Measurements from ENCODE around the gene CRADD. TPM values are rescaled to one million over a fixed set of nuclear protein-coding genes. Genes with fewer than 3 reads are reported as not detected.
A peak's percentile ranks its signal among the peaks of the same experiment; 100 is the strongest.

CRADD gene
- total RNA-seq, 1 experiment from 2014 or later, result 18.3 TPM

- no peaks in the 10 kb centered on the region for H3K36me3 ChIP-seq (ENCODE audit: insufficient read depth, low read length)
- H3K27me3 ChIP-seq (ENCODE audit: low read length), result no peaks in the 10 kb centered on the region
- no peak overlapping the region for H3K4me2 ChIP-seq (ENCODE audit: low read depth, low read length, poor library complexity, severe bottlenecking)
- H3K4me1 ChIP-seq (ENCODE audit: low read length), result 0 out of 2 replicates have a peak, but pooled peaks cover 3% of the 10 kb centered on the region
- no peak overlapping the region for H3K9ac ChIP-seq (ENCODE audit: low read length)
- no peak overlapping the region for H2AFZ ChIP-seq (ENCODE audit: low read length)
- no peaks in the 10 kb centered on the region for H3K9me3 ChIP-seq (ENCODE audit: low read length)
- DNase-seq, result no peak
- no peak overlapping the region for H3K27ac ChIP-seq (ENCODE audit: low read length)
- no peak overlapping the region for H3K4me3 ChIP-seq (ENCODE audit: low read length)
- H3K79me2 ChIP-seq (ENCODE audit: low read length), result no peaks in the 10 kb centered on the region
- no peaks in the 10 kb centered on the region for H4K20me1 ChIP-seq (ENCODE audit: insufficient read depth, low read depth, low read length)
- no peaks in the 10 kb centered on the region for H3K9me2 ChIP-seq (replicated peaks; ENCODE audit: insufficient read depth, low read length)
These were observed 7.5 kb downstream of the CRADD start for GRCh38 chr12:93684716-93685115.

DNA sequence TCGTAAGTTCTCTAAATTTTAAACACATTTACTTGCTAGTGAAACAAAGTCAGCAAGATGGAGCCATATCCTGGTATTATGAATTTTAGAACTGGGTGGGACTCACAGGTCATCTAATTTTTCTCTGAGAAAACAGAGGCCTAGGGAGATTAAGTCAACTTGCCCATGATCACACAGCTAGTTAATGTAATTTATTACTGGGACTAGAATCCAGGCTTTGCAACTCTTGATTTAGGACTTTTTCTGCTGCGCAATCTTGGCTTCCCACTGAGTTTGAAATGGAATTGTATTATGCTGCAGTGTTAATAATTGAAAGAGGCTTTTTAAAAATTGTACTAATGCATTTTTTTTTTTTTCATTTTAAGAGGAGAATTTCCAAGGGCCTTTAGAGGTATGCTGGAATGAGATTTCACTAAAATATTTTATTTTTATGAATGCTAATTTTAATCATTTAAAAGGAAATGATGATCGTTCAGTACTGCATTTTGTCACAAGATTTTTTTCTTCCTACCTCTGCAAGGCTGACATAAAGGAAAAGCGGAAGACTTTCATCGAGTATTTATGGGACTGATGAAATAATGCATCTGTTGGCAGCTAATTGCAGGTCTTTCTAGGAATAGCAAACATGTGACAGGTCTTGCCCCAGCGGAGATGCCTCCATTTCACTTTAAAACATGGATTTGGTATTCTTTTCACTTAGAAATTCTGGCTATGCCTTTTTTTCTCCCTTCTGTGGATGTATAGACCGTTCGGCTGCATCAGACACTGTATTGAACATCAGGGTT lies 9.6 kb downstream of the CRADD start:
- no peaks in the 10 kb centered on the region for H3K27me3 ChIP-seq (ENCODE audit: low read length)
- no peaks in the 10 kb centered on the region for H3K36me3 ChIP-seq (ENCODE audit: insufficient read depth, low read length)
- no peak for DNase-seq
- no peak overlapping the region for H3K27ac ChIP-seq (ENCODE audit: low read length)
- no peak overlapping the region for H3K4me3 ChIP-seq (ENCODE audit: low read length)
- H4K20me1 ChIP-seq (ENCODE audit: insufficient read depth, low read depth, low read length), result no peaks in the 10 kb centered on the region
- H3K9me2 ChIP-seq (replicated peaks; ENCODE audit: insufficient read depth, low read length), result no peaks in the 10 kb centered on the region
- H3K4me2 ChIP-seq (ENCODE audit: low read depth, low read length, poor library complexity, severe bottlenecking), result no peak overlapping the region
- H3K9me3 ChIP-seq (ENCODE audit: low read length), result no peaks in the 10 kb centered on the region
- no peaks in the 10 kb centered on the region for H3K79me2 ChIP-seq (ENCODE audit: low read length)
- no peak overlapping the region for H3K9ac ChIP-seq (ENCODE audit: low read length)
- H3K4me1 ChIP-seq (ENCODE audit: low read length), result no peaks in the 10 kb centered on the region
- H2AFZ ChIP-seq (ENCODE audit: low read length), result no peak overlapping the region

DNA sequence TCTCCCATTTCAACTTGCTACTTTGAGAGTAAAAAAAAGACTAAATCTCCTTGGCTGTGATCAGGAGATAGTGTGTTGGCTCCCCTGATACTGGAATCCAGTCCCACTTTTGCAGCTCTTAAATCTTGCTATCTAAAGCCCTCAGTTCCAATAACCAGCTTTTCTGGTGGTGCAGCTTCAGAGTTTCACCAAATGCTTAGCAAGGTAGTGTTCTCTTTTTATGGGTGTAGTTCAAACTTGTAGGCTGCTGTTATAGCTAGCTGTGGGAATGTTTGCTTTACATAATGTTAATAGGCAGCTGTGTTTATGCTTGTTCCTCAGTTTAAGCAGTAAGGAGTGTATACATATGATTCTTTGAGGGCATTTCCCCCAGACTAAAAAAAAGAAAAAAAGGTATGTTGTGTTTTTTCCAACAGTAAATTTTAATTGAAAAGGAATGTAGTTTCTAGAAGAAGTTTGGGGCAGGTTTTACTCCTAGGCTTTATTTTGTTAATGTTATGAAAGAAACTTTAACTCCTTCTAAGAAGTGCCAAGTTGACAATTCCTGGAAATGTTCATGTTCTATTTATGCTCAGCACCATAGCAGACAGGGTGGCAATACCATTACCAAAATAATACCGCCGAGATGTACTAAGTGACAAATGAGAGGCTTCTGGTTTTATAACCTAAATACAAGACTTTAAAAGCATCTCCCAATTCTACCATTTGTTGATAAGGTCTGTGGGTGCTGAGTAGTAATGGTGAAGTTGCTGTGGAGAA lies 12.1 kb downstream of the CRADD start:
- no peak overlapping the region for H3K9ac ChIP-seq (ENCODE audit: low read length)
- H2AFZ ChIP-seq (ENCODE audit: low read length), result no peak overlapping the region
- no peaks in the 10 kb centered on the region for H3K4me1 ChIP-seq (ENCODE audit: low read length)
- H3K4me3 ChIP-seq (ENCODE audit: low read length), result no peak overlapping the region
- no peaks in the 10 kb centered on the region for H3K9me2 ChIP-seq (replicated peaks; ENCODE audit: insufficient read depth, low read length)
- no peaks in the 10 kb centered on the region for H4K20me1 ChIP-seq (ENCODE audit: insufficient read depth, low read depth, low read length)
- H3K36me3 ChIP-seq (ENCODE audit: insufficient read depth, low read length), result no peaks in the 10 kb centered on the region
- no peak overlapping the region for H3K27ac ChIP-seq (ENCODE audit: low read length)
- H3K79me2 ChIP-seq (ENCODE audit: low read length), result no peaks in the 10 kb centered on the region
- H3K27me3 ChIP-seq (ENCODE audit: low read length), result no peaks in the 10 kb centered on the region
- H3K4me2 ChIP-seq (ENCODE audit: low read depth, low read length, poor library complexity, severe bottlenecking), result no peak overlapping the region
- no peak for DNase-seq
- H3K9me3 ChIP-seq (ENCODE audit: low read length), result no peaks in the 10 kb centered on the region

- Histone ChIP-seq H3K4me2 (ENCODE audit: low read depth, low read length, poor library complexity, severe bottlenecking) (no peak overlapping the region), H2AFZ (ENCODE audit: low read length) (no peak overlapping the region), H4K20me1 (ENCODE audit: insufficient read depth, low read depth, low read length) (no peaks in the 10 kb centered on the region), H3K36me3 (ENCODE audit: insufficient read depth, low read length) (no peaks in the 10 kb centered on the region), H3K27ac (ENCODE audit: low read length) (no peak overlapping the region), H3K27me3 (ENCODE audit: low read length) (no peaks in the 10 kb centered on the region), H3K9me2 (replicated peaks; ENCODE audit: insufficient read depth, low read length) (no peaks in the 10 kb centered on the region), H3K4me1 (ENCODE audit: low read length) (peaks cover 15% of the 10 kb centered on the region), H3K4me3 (ENCODE audit: low read length) (no peak overlapping the region), H3K9ac (ENCODE audit: low read length) (no peak overlapping the region), H3K79me2 (ENCODE audit: low read length) (no peaks in the 10 kb centered on the region), H3K9me3 (ENCODE audit: low read length) (no peaks in the 10 kb centered on the region)
- no peak for DNase-seq
These were observed 19.3 kb downstream of the CRADD start for GRCh38 chr12:93696462-93696861.

DNA sequence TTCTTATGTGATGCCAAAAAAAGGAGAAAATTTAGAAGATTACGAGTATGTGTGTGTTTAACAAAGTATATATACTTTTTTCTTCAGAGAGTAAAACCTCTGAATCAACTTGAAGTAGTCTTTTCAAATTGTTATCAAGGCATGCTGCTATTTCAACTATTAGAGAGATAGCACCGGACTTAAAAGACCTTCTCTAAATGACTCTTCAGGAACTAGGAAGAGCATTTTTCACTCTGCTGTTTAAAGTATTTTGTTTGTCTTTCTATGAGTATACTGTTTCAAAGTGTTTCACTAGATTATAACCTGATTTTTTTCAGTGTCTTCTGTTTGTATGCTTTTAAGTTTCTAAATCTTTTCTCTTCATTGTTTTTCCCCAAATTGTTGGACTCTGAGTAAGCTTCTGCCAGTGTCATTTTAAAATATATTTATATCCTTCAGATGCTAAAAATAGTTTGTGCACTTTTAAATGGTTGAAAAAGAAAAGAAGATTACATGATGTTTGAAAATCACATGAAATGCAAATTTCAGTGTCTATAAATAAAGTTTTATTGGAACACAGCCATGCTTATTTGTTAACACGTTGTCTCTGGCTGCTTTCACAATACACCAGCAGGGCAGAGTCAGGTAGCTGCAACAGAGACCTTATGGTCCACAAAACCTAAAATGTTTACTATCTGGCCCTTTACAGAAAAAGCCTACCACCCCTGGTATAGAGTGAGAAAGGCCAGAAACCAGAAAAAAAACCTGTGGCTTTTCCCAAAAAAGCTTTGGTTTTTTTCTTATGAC lies 21.3 kb downstream of the CRADD start:
- no peaks in the 10 kb centered on the region for H4K20me1 ChIP-seq (ENCODE audit: insufficient read depth, low read depth, low read length)
- H2AFZ ChIP-seq (ENCODE audit: low read length), result no peak overlapping the region
- H3K9me2 ChIP-seq (replicated peaks; ENCODE audit: insufficient read depth, low read length), result no peaks in the 10 kb centered on the region
- H3K4me1 ChIP-seq (ENCODE audit: low read length), result peaks cover 15% of the 10 kb centered on the region
- H3K27ac ChIP-seq (ENCODE audit: low read length), result no peak overlapping the region
- H3K4me2 ChIP-seq (ENCODE audit: low read depth, low read length, poor library complexity, severe bottlenecking), result peak overlapping the region; percentile 8
- H3K36me3 ChIP-seq (ENCODE audit: insufficient read depth, low read length), result no peaks in the 10 kb centered on the region
- DNase-seq, result no peak
- H3K9me3 ChIP-seq (ENCODE audit: low read length), result no peaks in the 10 kb centered on the region
- H3K79me2 ChIP-seq (ENCODE audit: low read length), result no peaks in the 10 kb centered on the region
- H3K4me3 ChIP-seq (ENCODE audit: low read length), result no peak overlapping the region
- no peak overlapping the region for H3K9ac ChIP-seq (ENCODE audit: low read length)
- no peaks in the 10 kb centered on the region for H3K27me3 ChIP-seq (ENCODE audit: low read length)

GRCh38 chr12:93699271-93700145 lies 22.3 kb downstream of the CRADD start:
- no peak overlapping the region for H3K4me3 ChIP-seq (ENCODE audit: low read length)
- no peaks in the 10 kb centered on the region for H3K36me3 ChIP-seq (ENCODE audit: insufficient read depth, low read length)
- H3K9me3 ChIP-seq (ENCODE audit: low read length), result no peaks in the 10 kb centered on the region
- H3K9ac ChIP-seq (ENCODE audit: low read length), result no peak overlapping the region
- H3K27ac ChIP-seq (ENCODE audit: low read length), result no peak overlapping the region
- H3K4me1 ChIP-seq (ENCODE audit: low read length), result peaks cover 18% of the 10 kb centered on the region
- H2AFZ ChIP-seq (ENCODE audit: low read length), result no peak overlapping the region
- no peaks in the 10 kb centered on the region for H3K79me2 ChIP-seq (ENCODE audit: low read length)
- H4K20me1 ChIP-seq (ENCODE audit: insufficient read depth, low read depth, low read length), result no peaks in the 10 kb centered on the region
- no peaks in the 10 kb centered on the region for H3K27me3 ChIP-seq (ENCODE audit: low read length)
- H3K4me2 ChIP-seq (ENCODE audit: low read depth, low read length, poor library complexity, severe bottlenecking), result peak overlapping the region; percentile 8
- H3K9me2 ChIP-seq (replicated peaks; ENCODE audit: insufficient read depth, low read length), result no peaks in the 10 kb centered on the region
- no peak for DNase-seq

GRCh38 chr12:93702707-93703315 lies 25.6 kb downstream of the CRADD start:
- Histone ChIP-seq H2AFZ (ENCODE audit: low read length) (no peak overlapping the region), H3K4me2 (ENCODE audit: low read depth, low read length, poor library complexity, severe bottlenecking) (no peak overlapping the region), H3K79me2 (ENCODE audit: low read length) (no peaks in the 10 kb centered on the region), H3K4me3 (ENCODE audit: low read length) (no peak overlapping the region), H3K27me3 (ENCODE audit: low read length) (no peaks in the 10 kb centered on the region), H3K9me2 (replicated peaks; ENCODE audit: insufficient read depth, low read length) (no peaks in the 10 kb centered on the region), H3K4me1 (ENCODE audit: low read length) (peaks cover 18% of the 10 kb centered on the region), H3K9me3 (ENCODE audit: low read length) (no peaks in the 10 kb centered on the region), H3K36me3 (ENCODE audit: insufficient read depth, low read length) (no peaks in the 10 kb centered on the region), H3K9ac (ENCODE audit: low read length) (no peak overlapping the region), H4K20me1 (ENCODE audit: insufficient read depth, low read depth, low read length) (no peaks in the 10 kb centered on the region), H3K27ac (ENCODE audit: low read length) (no peak overlapping the region)
- no peak for DNase-seq

All from Karpas-422 (cell line).